Measurements from ENCODE around the gene VPS4A. TPM values are rescaled to one million over a fixed set of nuclear protein-coding genes. Genes with fewer than 3 reads are reported as not detected.

VPS4A gene
- total and polyA plus RNA-seq, 2 donors (not counting 1 experiment from before 2014, with no cell fraction given): 33.1 to 43.8 TPM

- Histone ChIP-seq H4K20me1 (ENCODE audit: control insufficient read depth, insufficient read depth, low read length, poor library complexity, severe bottlenecking) (no peaks in the 10 kb centered on the region), H3K4me1 (ENCODE audit: control insufficient read depth in 2 of 2, insufficient read depth in 2 of 2, low read length in 2 of 2) (no peaks in the 10 kb centered on the region), H3K4me3 (ENCODE audit: control extremely low read depth in 1 of 5, extremely low read depth in 1 of 5, insufficient read depth in 1 of 5, low read depth in 2 of 5, low read length in 4 of 5) (no peak overlapping the region), H3K27ac (ENCODE audit: low read length in 2 of 2) (no peak overlapping the region), H3K9me3 (ENCODE audit: control extremely low read depth in 1 of 3, control insufficient read depth in 2 of 3, insufficient read depth in 1 of 3, low read length in 2 of 3) (no peaks in the 10 kb centered on the region), H3K36me3 (replicated peaks in 1 of 2; ENCODE audit: control extremely low read depth in 1 of 2, control insufficient read depth in 1 of 2, extremely low read depth in 1 of 2, insufficient read depth in 2 of 2, low read length in 1 of 2) (no peaks in the 10 kb centered on the region), H3K4me2 (replicated peaks; ENCODE audit: low read depth, low read length, poor library complexity, severe bottlenecking) (no peak overlapping the region), H2AFZ (ENCODE audit: insufficient read depth, low read depth, low read length, poor library complexity, severe bottlenecking) (no peak overlapping the region), H3K9ac (ENCODE audit: low read length) (no peak overlapping the region), H3K27me3 (replicated peaks in 1 of 4; ENCODE audit: control extremely low read depth in 1 of 4, control insufficient read depth in 3 of 4, insufficient read depth in 4 of 4, low read length in 3 of 4) (no peaks in the 10 kb centered on the region), H3K79me2 (ENCODE audit: control insufficient read depth, insufficient read depth, low read length) (no peaks in the 10 kb centered on the region)
- no peaks in the 10 kb centered on the region for H3K4me1 Mint-ChIP-seq
- H3K9me3 Mint-ChIP-seq (ENCODE audit: insufficient read depth): no peaks in the 10 kb centered on the region
- ATAC-seq (ENCODE audit: low read depth) (no peak), DNase-seq (no peak)
- no peak overlapping the region for H3K4me3 Mint-ChIP-seq
- no CpG with 5 or more reads among the region's 7 CpGs for WGBS (ENCODE audit: insufficient coverage)
- CTCF ChIA-PET: interaction anchor here (0.7 to 0.9 kb wide), 2 partner anchors 9 to 118 kb away, joined by 3 read pairs; no protein-coding TSS in a partner anchor
- POLR2A ChIA-PET: no interaction called here
- no peaks in the 10 kb centered on the region for H3K27me3 Mint-ChIP-seq
- H3K27ac Mint-ChIP-seq: no peak overlapping the region
- intact Hi-C loops (cut with micrococcal nuclease): no loop called here
- TF ChIP-seq, protein P1, sequence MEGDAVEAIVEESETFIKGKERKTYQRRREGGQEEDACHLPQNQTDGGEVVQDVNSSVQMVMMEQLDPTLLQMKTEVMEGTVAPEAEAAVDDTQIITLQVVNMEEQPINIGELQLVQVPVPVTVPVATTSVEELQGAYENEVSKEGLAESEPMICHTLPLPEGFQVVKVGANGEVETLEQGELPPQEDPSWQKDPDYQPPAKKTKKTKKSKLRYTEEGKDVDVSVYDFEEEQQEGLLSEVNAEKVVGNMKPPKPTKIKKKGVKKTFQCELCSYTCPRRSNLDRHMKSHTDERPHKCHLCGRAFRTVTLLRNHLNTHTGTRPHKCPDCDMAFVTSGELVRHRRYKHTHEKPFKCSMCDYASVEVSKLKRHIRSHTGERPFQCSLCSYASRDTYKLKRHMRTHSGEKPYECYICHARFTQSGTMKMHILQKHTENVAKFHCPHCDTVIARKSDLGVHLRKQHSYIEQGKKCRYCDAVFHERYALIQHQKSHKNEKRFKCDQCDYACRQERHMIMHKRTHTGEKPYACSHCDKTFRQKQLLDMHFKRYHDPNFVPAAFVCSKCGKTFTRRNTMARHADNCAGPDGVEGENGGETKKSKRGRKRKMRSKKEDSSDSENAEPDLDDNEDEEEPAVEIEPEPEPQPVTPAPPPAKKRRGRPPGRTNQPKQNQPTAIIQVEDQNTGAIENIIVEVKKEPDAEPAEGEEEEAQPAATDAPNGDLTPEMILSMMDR (IDR thresholded peaks at IDR 0.05): no peak
- no peak for TF ChIP-seq EZH2 (IDR thresholded peaks at IDR 0.05; ENCODE audit: borderline replicate concordance, insufficient read depth, low read depth, low read length, poor library complexity, severe bottlenecking)
Observed at GRCh38 chr16:69276148-69277115, 34.7 kb upstream of the VPS4A start.

DNA sequence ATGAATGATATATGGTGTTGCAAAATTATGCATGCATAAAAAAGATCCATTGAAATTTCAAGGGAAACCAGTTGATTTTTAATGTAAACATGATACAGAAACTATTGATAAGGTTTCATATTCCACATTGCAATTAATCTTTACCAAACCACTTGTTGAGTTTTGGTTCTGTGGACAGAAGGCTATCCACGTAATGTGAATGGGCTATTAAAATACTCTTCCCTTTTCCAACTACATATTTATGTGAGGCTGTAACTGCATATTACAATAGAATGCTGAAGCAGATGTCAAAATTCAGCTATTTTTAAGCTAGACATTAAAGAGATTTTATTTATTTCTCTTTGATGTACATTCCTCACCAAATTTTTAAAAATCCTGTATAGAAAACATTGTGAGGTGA, 33.7 kb upstream of the VPS4A start:
- intact Hi-C loops (cut with micrococcal nuclease): no loop called here
- ChIA-PET POLR2A (no interaction called here), CTCF (no interaction called here)
- H3K79me2 ChIP-seq (ENCODE audit: control insufficient read depth, insufficient read depth, low read length): no peaks in the 10 kb centered on the region
- H3K4me3 Mint-ChIP-seq: no peak overlapping the region
- DNase-seq: no peak
- H4K20me1 ChIP-seq (ENCODE audit: control insufficient read depth, insufficient read depth, low read length, poor library complexity, severe bottlenecking): no peaks in the 10 kb centered on the region
- no peak overlapping the region for H3K27ac ChIP-seq (ENCODE audit: low read length in 2 of 2)
- no peak overlapping the region for H3K4me2 ChIP-seq (replicated peaks; ENCODE audit: low read depth, low read length, poor library complexity, severe bottlenecking)
- no peaks in the 10 kb centered on the region for H3K36me3 ChIP-seq (replicated peaks in 1 of 2; ENCODE audit: control extremely low read depth in 1 of 2, control insufficient read depth in 1 of 2, extremely low read depth in 1 of 2, insufficient read depth in 2 of 2, low read length in 1 of 2)
- H3K27me3 Mint-ChIP-seq: no peaks in the 10 kb centered on the region
- no peaks in the 10 kb centered on the region for H3K4me1 ChIP-seq (ENCODE audit: control insufficient read depth in 2 of 2, insufficient read depth in 2 of 2, low read length in 2 of 2)
- no peak overlapping the region for H3K27ac Mint-ChIP-seq
- ATAC-seq (ENCODE audit: low read depth): no peak
- H2AFZ ChIP-seq (ENCODE audit: insufficient read depth, low read depth, low read length, poor library complexity, severe bottlenecking): no peak overlapping the region
- no peaks in the 10 kb centered on the region for H3K9me3 ChIP-seq (ENCODE audit: control extremely low read depth in 1 of 3, control insufficient read depth in 2 of 3, insufficient read depth in 1 of 3, low read length in 2 of 3)
- H3K27me3 ChIP-seq (replicated peaks in 1 of 4; ENCODE audit: control extremely low read depth in 1 of 4, control insufficient read depth in 3 of 4, insufficient read depth in 4 of 4, low read length in 3 of 4): no peaks in the 10 kb centered on the region
- WGBS (ENCODE audit: insufficient coverage): no CpG with 5 or more reads among the region's 1 CpG
- no peaks in the 10 kb centered on the region for H3K4me1 Mint-ChIP-seq
- no peaks in the 10 kb centered on the region for H3K9me3 Mint-ChIP-seq (ENCODE audit: insufficient read depth)
- H3K9ac ChIP-seq (ENCODE audit: low read length): no peak overlapping the region
- H3K4me3 ChIP-seq (ENCODE audit: control extremely low read depth in 1 of 5, extremely low read depth in 1 of 5, insufficient read depth in 1 of 5, low read depth in 2 of 5, low read length in 4 of 5): no peak overlapping the region
- TF ChIP-seq EZH2 (IDR thresholded peaks at IDR 0.05; ENCODE audit: borderline replicate concordance, insufficient read depth, low read depth, low read length, poor library complexity, severe bottlenecking): no peak
- TF ChIP-seq, protein P1 (IDR thresholded peaks at IDR 0.05): no peak

All from B cell (primary cell).